Activated naive CD4-positive, alpha-beta T cell treated with anti-CD3 and anti-CD28 coated beads, Interleukin-2, amount 50 U/mL, for 72 hours (primary cell): ENCODE data around the gene SH2B3. TPM values are rescaled to one million over a fixed set of nuclear protein-coding genes. Genes with fewer than 3 reads are reported as not detected.
"Not testable (repeated sequence)": the region's sequence is repeated elsewhere in the genome, so short reads cannot be mapped to it uniquely, and the experiment has no call there.

Experiments
- ATAC-seq, 2 donors: fragments of 150-1000 bp; cut with Tn5 transposase; 2 replicates each; pipeline ENCODE4 v1.10.0; 2021; ENCODE audit warnings: mild to moderate bottlenecking in 2 of 2, moderate library complexity in 2 of 2
- DNase-seq, 2 donors: peaks; one replicate each; pipeline ENCODE4 v3.0.0; 2021 to 2022; ENCODE audit warnings: low spot score in 2 of 2
- H3K27ac Mint-ChIP-seq, 2 donors: one replicate each; pipeline ENCODE4 v1.8.0; 2022; ENCODE audit warnings: mild to moderate bottlenecking in 2 of 2, mixed read lengths in 2 of 2
- H3K36me3 Mint-ChIP-seq, 2 donors: one replicate each; pipeline ENCODE4 v1.8.0; 2022; ENCODE audit warnings: mixed read lengths in 2 of 2
- H3K9me3 Mint-ChIP-seq, 2 donors: one replicate each; pipeline ENCODE4 v1.8.0; 2022; ENCODE audit warnings: mixed read lengths in 2 of 2
- total RNA-seq, 2 donors: library from RNA; stranded (reverse); gene quantifications; one replicate each; pipeline ENCODE4 v1.2.3, GENCODE V29; 2022

The SH2B3 gene
- total RNA-seq, 2 donors from 2014 or later: 18.0 to 24.6 TPM

DNA sequence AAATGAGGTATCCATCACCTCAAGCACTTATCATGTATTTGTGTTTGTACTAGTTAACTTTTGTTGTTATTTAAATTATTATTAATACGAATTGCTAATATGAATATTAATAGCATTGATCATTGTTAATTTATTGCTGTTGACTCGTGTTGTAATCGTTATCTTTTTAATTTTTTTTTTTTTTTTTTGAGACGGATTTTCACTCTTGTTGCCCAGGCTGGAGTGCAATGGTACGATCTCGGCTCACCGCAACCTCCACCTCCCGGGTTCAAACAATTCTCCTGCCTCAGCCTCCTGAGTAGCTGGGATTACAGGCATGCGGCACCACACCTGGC, 3.3 kb upstream of the SH2B3 start:
- not testable (repeated sequence) for ATAC-seq, H3K9me3 Mint-ChIP-seq, DNase-seq
- Mint-ChIP-seq H3K36me3 (peaks cover 4 to 10% of the 10 kb centered on the region in 2 donors), H3K27ac (peak overlapping the region in 1 of 2 donors; percentile 92)

DNA sequence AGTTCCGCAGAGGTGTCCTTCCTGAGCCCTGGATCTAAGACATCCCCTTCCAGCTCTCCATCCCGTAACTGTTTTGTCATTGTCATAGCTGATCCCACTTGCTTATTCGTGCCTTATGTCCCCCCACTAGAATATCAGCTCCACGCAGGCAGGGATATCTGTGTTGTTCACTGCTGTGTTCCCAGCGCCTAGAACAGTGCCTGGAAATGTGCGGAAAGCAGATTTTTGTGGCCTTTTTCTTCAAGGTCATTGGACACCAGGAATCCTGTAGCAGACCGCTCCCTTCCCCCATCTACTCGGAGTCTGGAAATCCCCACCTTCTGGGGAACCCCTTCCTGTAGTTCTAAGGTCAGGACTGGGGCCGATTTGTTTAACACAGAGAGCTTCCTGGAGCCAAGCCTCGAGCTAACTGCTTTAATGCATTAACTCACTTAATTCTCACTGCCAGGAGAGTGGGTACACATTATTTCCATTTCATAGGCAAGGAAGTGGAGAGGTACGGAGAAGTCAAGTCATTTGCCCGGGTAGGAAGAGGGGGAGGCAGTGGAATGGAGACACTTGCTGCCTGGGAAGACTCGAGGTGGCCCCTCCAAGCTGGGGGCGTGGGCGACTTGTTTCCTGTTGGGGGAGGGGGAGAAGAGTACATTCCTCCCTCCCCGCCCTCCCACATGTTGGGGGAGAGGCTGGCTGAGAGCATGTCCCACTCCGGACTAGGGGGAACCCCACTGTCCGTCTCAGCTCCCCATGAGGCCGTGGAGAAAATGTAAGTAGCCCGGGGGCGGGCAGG, 1.2 kb upstream of the SH2B3 start:
- peak; percentile 54 to 71 for DNase-seq
- Mint-ChIP-seq H3K27ac (peak overlapping the region; percentile 89 to 92), H3K9me3 (peaks cover 2 to 8% of the 10 kb centered on the region in 2 donors), H3K36me3 (peaks cover 6 to 8% of the 10 kb centered on the region in 2 donors)
- peak; percentile 8 to 21 for ATAC-seq

DNA sequence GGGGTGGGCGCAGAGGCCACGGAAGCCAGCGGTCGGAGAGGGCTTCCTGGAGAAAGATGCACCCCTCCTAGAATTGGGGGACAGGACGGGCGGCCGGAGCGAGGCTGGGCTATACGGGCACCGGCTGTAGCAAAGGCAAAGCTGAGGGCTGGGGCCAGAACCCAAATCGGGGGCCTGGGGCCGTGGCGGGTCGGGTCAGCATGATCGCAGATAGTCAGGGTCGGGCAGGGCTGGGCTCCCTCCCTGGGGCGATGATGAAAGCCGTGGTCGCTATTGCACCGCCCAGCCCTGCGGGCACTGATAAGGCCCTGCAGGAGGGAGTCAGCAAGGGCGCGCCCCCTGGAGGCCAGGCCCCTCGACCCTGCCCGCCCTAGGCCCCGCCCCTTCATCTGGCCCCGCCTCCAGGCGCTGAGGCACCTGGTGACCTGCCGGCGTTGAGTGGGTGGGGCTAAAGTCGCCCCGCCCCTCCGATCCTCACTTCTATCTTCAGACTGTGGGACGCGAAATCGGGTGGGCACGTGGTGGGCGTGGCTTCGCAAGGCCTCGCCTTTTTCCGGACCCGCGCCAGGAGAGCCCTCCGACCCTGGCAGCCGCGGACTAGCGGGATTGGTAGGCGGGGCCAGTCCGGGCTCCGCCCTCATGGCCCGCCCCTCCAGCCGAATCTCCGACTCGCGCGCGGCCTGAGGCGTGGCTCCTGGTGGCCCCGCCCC, 419 bp upstream of the SH2B3 start:
- ATAC-seq (peak; percentile 48 to 77), DNase-seq (peak; percentile 91 to 98)

DNA sequence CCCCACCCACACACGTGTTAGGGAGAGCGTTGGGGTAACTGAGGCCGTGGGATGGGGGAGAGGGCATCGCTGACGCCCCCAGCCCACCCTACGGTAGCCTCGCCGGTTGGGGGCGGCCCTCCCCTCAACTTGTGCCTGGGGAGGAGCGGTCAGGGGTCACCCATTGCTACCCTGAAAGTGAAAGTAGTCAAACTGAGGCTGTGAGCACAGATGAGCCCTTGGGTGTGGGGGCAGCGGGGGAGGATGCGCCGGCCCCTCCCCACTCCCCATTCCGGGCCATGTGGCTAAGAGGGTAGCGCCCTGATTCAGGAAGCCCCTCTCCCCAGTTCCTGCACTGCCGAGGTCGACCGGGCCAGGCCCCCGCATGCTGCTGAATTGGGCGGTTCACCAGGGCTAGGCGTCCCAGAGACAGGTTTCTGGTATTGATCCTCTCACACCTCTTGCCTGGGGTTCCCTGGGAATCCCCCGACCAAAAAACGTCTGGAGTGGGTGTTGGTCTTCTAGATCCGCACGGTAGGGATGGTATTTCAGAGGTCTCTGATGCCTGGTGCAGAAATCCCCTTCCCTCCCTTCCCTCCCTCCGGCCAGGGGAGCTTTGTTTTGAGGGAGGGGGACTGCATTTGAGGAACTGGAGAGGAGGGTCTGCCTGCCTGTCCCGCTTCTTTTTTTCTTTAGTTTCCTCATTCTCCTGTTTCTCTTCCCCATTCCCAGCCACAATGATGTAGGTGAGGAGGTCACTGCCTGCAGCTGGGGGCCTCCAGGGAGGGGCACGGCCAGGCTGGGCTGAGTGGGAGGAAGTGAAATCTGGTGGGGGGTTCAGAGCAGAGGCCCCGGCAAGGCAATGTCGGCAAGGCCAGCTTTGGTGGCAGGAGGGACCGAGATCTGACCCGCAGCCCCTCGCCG, 1.0 kb downstream of the SH2B3 start:
- Mint-ChIP-seq H3K27ac (peak overlapping the region; percentile 92 to 95), H3K36me3 (peaks cover 0 to 4% of the 10 kb centered on the region in 2 donors), H3K9me3 (no peaks in the 10 kb centered on the region)
- peak in 1 of 2 donors; percentile 38 for ATAC-seq
- DNase-seq: peak in 1 of 2 donors; percentile 83

More for the DNA sequence above, 419 bp upstream of the SH2B3 start:
- Mint-ChIP-seq H3K27ac (peak overlapping the region; percentile 89 to 92), H3K9me3 (peaks cover 0 to under 1% of the 10 kb centered on the region in 2 donors), H3K36me3 (peaks cover under 1 to 4% of the 10 kb centered on the region in 2 donors)

DNA sequence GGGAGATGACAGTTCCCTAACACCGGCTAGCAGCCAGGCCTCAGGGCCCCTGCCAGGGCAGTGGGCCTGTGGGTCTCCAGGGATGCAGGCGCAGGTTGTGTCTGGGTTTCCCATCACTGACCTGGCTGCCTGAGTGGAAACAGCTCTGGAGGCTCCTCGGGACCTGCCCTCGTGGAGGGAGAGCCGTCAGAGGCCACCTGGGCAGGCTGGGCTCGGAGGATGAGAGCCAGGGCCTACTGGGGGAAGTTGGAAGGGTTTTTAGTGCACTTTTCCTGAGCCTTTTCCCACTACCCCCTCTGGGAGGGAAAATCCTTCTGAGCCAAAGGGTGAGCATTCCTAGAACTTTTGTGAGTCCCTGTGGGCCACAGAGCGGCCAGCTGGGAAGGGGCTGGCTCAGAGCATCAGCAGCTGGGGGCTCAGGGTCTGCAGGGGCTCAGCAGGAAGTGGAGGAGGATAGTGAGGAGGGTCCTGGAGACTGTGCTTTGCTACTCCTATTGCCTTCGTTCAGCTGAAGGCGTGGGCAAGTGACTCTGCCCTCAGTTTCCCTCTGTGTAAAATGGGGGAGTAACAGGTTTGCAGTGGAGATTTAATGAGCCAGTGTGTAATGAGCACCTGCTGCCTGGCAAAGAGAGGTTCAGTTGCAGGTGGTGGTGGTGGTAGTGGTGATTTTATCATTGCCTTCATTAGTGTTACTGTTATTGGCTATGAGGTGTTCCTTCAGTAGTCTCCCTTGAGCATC, 1.8 kb downstream of the SH2B3 start:
- ATAC-seq (no peak), DNase-seq (no peak)
- H3K9me3 Mint-ChIP-seq: no peaks in the 10 kb centered on the region
- peaks cover 0 to 4% of the 10 kb centered on the region in 2 donors for H3K36me3 Mint-ChIP-seq
- peak overlapping the region; percentile 92 to 95 for H3K27ac Mint-ChIP-seq

DNA sequence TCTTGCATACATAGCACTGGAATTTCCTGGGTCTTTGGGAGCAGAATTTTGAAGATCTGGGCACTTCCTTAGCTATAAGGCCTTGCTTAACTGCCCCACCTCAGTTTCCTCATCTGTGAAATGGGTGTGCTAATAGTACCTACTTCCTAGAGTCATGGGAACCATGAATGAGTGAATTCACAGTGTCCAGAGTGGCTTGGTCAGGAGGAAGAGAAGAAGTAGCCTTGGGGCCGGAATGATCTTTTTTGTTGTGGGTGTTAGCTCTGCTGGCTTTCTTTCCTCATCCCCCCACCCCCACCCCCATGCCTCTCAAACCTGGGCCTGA, 2.4 kb downstream of the SH2B3 start:
- no peaks in the 10 kb centered on the region for H3K9me3 Mint-ChIP-seq
- peak overlapping the region in 1 of 2 donors; percentile 92 for H3K27ac Mint-ChIP-seq
- no peak for DNase-seq
- no peak for ATAC-seq
- peaks cover 4 to 5% of the 10 kb centered on the region in 2 donors for H3K36me3 Mint-ChIP-seq

DNA sequence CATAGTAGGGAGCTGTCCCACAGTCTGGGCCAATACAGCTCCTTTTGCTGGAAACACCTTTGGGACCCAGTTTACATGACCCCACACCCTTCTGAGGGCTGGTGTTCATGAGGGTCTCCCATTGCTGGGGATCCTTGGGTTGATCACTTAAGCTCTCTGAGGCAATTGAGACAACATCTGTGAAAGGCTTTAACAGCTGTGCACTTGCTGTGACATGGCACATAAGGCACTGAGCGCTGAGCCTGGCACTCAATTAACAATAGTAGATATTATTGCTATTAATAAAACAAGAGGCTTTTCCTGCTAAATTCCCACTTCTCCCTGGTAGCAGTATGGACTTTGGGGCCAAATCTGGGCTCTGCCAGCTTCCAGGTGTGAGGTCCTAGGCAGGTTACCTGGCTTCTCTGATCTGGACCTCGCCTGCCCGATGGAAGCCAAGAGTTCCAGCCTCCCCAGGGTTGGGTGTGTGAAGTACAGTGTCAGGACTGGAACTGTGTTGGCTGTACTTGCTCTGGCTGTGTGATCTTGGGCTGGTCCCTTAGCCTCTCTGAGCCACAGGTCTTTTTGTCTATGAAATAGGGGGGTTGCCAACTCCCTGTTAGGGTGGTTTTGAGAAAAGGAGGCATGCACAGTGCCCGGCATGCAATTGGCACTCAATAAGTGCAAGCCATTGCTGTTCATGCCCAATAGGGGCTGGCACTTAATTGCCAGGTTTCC, 3.1 kb downstream of the SH2B3 start:
- no peak for DNase-seq
- H3K9me3 Mint-ChIP-seq: no peaks in the 10 kb centered on the region
- peak overlapping the region in 1 of 2 donors; percentile 48 for H3K27ac Mint-ChIP-seq

DNA sequence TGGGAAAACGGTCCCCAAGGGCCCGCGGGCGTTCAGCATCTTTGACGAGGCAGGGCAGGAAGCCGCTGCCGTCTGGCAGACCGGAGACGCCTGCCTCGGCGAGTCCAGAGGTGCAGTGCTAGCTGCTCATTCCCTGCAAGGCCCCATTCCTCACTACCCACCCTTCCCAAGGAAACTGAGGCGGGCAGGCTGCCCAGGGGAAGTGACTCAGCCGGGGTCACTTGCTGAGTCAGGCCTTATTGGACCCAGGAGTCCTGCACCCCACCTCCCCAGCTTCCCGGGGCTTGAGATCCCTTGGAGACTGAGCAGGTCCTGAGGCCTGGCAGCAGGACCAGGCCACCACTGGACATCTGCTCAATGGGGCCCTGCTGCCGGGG, 3.7 kb downstream of the SH2B3 start:
- DNase-seq (no peak), ATAC-seq (no peak)
- Mint-ChIP-seq H3K27ac (peak overlapping the region in 1 of 2 donors; percentile 48), H3K36me3 (peaks cover 4 to 9% of the 10 kb centered on the region in 2 donors), H3K9me3 (no peaks in the 10 kb centered on the region)

More for the DNA sequence above, 3.1 kb downstream of the SH2B3 start:
- no peak for ATAC-seq
- peaks cover 4 to 9% of the 10 kb centered on the region in 2 donors for H3K36me3 Mint-ChIP-seq

DNA sequence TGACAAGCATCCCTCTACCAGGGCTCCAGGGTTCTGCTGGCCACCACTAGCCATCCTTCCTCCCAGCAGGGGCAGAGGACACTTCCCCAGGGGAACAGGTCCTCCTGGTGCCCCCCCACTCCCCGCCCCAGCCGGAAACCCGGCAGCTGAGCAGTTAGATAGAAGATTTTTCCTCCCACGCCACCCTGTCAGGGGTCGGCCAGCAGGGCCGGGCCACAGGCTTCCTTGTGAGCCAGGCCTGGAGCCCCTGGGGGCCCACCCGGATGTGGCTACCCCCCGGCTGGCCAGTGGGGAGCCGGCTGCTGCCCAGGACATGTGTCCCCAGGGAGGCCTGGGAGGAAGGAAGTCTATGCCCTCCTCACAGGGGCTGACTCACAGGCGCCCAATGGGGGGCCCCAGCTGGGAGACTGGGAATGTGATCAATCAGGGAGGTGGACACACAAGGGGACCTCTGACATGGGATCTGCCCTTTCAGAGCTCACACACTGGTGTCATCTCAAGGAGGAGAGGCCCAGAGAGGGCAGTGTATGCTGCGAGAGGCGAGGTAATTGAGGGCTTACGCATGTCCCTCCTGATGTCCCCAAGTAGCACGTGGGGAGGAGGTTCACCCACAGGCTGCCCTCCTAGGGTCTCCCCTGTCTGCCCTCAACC, 4.2 kb downstream of the SH2B3 start:
- ATAC-seq (no peak), DNase-seq (no peak)
- Mint-ChIP-seq H3K27ac (peak overlapping the region; percentile 28 to 77), H3K36me3 (peaks cover 5 to 9% of the 10 kb centered on the region in 2 donors), H3K9me3 (no peaks in the 10 kb centered on the region)

DNA sequence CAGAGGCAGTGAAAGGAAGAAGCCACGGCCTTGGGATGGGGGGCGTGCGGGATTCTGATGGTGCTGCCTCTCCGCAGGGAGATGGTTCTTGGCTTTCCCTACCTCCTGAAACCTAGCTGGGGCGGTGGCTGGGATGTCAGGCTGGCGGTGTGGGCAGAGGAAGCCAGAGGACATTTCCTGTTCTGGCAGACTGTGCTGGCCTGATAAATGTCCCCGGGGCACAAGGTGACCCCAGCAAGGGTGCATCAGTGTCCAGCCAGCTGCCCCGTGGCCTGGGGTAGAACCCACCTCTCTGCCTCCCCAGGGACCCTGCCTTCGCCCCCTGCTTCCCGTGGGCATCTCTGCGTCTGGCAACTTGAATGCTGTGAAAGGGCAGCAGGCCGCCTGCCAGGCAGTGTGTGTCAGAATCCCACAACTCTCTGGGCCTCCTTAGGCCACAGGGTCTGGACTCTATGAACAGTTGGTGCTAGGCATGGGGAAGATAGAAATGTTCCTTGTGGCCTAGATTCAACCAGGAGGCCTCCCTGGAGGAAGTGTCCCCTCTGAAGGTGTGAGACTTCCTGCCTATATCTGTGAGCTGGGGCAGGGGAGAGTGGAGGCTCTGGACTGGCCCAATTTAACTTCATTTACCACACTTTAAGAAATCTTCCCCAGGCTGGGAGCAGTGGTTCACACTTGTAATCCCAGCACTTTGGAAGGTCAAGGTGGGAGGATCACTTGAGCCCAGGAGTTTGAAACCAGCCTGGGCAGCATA, 4.9 kb downstream of the SH2B3 start:
- no peak for ATAC-seq
- Mint-ChIP-seq H3K27ac (peak overlapping the region in 1 of 2 donors; percentile 28), H3K36me3 (peaks cover 8 to 9% of the 10 kb centered on the region in 2 donors), H3K9me3 (no peaks in the 10 kb centered on the region)
- DNase-seq: no peak

DNA sequence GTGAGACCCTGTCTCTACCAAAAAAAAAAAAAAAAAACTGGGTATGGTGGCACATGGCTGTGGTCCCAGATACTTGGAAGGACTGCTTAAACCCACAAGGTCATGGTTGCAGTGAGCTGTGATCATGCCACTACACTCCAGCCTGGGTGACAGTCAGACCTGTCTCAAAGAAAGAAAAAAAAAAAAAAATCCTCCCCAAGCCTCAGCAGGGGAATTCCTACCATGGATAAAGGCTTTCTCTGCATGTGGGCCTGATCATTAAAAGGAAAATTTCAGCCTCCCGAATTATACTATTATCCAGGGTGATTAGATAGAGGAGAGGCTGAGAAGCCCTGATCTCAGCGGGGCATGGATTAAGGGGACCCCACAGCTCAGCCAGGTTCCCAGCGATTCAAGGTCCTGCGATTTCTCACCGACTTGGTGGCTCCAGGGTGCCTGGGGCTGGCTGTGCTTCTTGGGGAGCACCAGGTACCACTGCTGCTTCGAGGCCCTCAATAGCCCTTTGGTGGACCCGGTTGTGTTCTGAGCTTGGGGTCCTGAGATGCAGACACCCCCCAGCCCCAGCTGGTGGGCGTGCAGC, 5.6 kb downstream of the SH2B3 start:
- no peaks in the 10 kb centered on the region for H3K9me3 Mint-ChIP-seq
- H3K27ac Mint-ChIP-seq: peak overlapping the region in 1 of 2 donors; percentile 80
- DNase-seq (no peak), ATAC-seq (peak in 1 of 2 donors; percentile 42)
- peaks cover 8 to 9% of the 10 kb centered on the region in 2 donors for H3K36me3 Mint-ChIP-seq

DNA sequence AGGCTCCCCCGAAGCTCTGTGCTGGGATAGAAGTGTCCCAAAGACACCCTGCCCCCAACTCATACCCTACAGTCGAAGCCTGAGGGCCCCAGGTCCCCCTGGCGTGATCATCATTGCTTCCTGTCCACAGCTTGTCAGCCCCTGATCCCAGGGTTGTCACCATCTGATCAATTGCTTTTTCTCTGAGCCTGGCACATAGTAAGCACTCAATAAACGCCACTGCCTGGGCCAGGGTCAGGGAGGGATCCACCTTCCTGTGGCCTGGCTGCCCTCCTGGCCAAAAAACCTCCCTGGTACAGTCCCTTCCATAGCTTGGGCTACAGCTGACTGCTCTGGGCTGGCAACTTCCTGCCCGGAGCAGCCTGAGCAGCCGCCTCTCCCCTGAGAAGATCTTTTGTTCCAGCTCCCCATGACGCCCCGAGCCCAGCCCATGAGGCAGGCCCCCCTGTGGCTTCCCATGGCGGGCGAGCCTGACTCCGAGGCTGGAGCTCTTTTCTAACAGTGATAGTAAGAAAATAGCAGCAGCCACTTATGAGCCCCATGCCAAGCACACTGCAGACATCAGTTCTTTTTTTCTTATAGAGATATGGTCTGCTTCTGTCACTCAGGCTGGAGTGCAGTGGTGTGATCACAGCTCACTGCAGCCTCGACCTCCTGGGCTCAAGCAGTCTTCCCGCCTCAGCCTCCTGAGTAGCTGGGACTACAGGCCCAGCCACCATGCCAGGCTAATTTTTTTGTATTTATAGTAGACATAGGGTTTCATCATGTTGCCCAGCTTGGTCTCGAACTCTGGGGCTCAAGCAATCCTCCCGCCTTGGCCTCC, 6.5 kb downstream of the SH2B3 start:
- peaks cover 8 to 9% of the 10 kb centered on the region in 2 donors for H3K36me3 Mint-ChIP-seq
- H3K27ac Mint-ChIP-seq: peak overlapping the region; percentile 80 to 93
- peak; percentile 12 to 50 for ATAC-seq
- H3K9me3 Mint-ChIP-seq: no peaks in the 10 kb centered on the region
- no peak for DNase-seq

DNA sequence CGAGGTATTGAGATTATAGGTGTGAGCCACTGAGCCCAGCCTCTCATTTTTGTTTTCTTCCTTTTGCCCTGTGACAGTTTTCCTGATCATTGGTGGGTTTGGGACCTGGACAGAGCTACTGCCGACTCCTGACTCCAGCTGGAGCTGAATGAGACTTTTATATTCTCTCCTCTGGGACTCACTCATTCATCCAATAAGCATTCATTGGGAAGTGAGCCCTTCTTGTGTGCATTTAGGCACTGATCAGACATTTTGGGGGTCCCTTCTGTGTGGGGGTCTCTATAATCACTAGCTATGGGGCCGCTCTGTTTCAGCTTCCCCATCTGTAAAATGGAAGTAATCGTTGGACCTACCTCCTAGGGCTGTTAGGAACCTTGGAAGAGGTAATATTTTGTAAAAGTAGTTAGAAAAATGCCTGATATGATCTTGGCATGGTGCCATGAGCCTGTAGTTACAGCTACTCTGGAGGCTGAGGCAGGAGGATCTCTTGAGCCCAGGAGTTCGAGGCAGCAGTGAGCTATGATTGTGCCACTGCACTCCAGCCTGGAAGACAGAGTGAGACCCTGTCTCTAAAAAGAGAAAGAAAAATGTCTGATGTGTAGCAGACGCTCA, 7.2 kb downstream of the SH2B3 start:
- peaks cover 8 to 9% of the 10 kb centered on the region in 2 donors for H3K36me3 Mint-ChIP-seq
- no peaks in the 10 kb centered on the region for H3K9me3 Mint-ChIP-seq
- H3K27ac Mint-ChIP-seq: peak overlapping the region; percentile 80 to 93
- no peak for DNase-seq
- no peak for ATAC-seq
